NCI-H2227 treated with DMSO at 0.1 percent for 48 hours (cell line): Measurements from ENCODE around the gene NAV2.

Experiments used
- DNase-seq: peaks from one replicate; lab custom pipeline; 2025; lab: John Stamatoyannopoulos, UW

The NAV2 gene

DNA sequence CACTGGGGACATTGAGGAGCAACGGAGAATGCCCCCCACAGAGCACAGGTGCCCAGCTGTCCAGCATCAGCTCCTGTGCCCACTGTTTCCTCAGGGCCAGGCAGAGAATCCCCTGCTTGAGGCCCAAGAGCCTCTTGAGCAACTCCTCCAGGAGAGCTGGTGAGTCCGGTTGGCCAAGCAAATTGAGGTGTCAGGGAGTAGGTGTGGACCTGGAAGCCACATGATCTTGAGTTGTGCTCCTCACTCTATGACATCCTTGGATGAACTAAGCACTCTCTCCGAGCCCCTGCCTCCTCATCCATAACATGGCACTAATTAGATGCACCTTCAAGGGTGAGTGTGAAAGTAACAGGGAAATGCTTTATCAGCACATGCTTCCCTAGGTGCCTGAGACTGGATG, 326.3 kb downstream of the NAV2 start:
- no peak for DNase-seq

DNA sequence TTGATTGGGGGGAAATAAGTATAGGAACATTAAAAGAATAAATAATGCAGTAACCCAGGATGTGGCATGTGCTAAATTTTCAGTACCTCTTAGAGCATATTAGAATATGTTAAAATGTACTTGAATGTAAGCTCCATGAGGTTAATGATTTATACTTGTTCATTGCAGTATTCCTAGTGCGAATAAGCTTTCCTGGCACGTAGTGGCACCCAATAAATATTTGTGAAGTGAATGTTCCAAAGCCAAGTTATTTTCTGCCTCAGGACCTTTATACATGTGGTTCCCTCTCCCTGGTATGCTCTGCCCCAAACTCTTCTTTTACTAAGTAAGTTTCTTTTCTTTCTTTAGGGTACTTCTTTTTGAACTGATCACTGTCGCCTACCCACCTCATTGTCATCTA, 328.9 kb downstream of the NAV2 start:
- DNase-seq, result no peak

GRCh38 chr11:20042045-20042639, 329.5 kb downstream of the NAV2 start:
- no peak for DNase-seq

DNA sequence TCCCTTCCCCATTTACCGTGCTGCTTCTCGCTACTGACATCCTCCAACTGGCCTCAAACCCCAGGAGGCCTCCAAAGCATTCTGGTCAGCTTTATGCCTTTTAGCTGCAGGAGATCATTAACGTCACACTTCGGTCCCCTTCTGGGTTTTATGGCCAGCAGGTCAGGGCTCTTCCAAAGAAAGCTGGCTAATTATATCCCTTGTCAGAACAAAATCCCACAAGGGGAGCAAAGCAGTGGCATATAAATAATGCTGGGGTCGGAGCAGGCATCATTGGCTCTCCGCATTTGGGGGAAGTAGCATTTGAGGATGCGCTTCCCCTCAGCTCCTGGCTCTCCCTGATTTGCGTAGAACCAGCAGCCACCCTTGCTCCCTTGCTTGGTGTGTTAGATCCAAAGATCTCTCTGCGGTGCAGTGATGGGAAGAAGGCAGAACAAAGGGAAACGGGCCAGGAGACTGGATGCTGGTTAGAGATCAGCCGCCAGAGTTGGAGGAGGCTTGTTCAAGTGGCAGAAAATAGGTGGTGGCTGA, 330.2 kb downstream of the NAV2 start:
- peak; percentile 79 for DNase-seq

DNA sequence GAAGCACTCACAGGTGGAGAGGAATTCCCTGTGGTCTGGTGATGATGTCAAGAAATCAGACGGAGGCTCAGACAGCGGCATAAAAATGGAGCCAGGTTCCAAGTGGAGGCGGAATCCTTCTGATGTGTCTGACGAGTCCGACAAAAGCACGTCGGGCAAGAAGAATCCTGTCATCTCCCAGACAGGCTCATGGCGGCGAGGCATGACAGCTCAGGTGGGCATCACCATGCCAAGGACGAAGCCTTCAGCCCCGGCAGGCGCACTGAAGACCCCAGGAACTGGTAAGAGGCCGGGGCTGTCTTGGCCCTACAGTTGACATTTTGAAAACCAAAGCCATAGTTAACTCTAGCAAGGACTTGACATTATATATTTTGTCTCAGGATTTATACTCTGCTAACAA, 331.4 kb downstream of the NAV2 start:
- no peak for DNase-seq

DNA sequence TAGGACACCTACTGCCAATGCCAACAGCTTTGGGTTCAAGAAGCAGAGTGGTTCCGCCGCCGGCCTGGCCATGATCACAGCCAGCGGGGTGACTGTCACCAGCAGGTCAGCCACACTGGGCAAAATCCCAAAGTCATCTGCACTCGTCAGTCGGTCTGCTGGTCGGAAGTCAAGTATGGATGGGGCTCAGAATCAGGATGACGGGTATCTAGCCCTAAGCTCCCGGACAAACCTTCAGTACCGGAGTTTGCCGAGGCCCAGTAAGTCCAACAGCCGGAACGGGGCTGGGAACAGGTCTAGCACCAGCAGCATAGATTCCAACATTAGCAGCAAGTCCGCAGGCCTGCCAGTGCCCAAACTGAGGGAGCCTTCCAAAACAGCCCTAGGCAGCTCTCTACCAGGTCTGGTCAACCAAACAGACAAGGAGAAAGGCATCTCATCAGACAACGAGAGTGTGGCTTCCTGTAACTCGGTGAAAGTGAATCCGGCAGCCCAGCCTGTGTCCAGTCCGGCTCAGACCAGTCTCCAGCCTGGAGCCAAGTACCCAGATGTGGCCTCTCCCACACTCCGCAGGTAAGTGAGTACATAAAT, 332.6 kb downstream of the NAV2 start:
- DNase-seq, result no peak

DNA sequence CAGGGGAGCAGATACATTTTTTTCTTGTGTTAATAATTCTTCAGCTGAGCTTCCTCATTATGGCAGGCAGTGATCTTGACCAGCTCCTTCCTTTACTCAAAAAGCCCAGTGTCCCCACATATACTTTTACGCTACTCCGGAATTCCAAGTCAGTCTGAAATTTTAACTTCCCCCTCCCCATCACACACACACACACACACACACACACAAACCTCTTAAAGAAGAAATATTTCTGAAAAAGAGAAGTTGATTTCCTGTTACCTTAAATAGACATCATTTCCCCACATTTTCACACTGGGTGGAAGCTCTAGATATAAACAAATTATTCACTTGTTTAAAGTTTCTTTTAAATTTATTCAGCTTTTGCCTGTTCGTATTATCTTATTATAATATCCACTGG, 333.8 kb downstream of the NAV2 start:
- no peak for DNase-seq

DNA sequence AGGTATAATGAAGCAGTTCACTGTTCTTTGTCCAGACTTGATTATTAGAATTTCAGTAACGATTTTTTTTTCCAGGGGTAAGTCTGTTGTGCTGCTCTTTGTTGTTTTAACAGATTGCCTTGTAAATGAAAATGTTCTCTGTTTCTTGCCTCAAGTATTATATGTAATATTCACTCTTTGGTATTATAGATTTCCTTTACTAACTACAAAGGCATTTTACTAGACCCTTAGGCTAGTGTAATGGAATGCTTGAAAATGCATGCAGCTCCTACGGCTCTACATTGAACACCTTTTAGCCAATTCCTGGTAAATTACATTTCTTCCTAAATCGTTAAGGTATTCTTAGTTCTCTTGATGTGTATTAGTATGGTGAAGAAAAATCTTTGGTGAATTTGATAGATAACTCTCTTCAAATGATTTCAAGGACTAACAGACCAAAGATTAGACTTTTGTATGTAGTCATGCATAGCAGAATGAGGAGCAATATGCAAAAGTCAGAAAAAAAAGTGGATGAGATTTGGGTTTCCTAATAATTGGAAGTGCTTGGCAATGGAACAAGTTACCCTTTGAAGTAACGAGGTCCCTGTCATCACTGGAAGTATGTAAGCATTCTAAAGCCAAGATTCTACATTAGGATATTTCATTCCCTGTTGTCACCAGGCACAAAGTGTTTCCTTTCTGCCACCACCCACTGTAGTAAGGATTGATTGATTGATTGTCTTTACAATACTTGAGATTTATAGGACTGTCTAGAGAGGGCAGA, 334.6 kb downstream of the NAV2 start:
- no peak for DNase-seq

GRCh38 chr11:20047769-20048154, 335.1 kb downstream of the NAV2 start:
- DNase-seq, result no peak

- DNase-seq, result no peak
These were observed 335.6 kb downstream of the NAV2 start for GRCh38 chr11:20048246-20048645.

DNA sequence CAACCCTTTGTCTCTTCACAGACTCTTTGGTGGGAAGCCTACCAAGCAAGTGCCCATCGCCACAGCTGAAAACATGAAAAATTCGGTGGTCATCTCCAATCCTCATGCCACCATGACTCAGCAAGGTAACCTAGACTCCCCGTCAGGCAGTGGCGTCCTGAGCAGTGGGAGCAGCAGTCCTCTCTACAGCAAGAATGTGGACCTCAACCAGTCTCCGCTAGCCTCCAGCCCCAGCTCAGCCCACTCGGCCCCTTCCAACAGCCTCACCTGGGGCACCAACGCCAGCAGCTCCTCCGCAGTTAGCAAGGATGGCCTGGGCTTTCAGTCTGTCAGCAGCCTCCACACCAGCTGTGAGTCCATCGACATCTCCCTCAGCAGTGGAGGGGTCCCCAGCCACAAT, 336.1 kb downstream of the NAV2 start:
- no peak for DNase-seq

DNA sequence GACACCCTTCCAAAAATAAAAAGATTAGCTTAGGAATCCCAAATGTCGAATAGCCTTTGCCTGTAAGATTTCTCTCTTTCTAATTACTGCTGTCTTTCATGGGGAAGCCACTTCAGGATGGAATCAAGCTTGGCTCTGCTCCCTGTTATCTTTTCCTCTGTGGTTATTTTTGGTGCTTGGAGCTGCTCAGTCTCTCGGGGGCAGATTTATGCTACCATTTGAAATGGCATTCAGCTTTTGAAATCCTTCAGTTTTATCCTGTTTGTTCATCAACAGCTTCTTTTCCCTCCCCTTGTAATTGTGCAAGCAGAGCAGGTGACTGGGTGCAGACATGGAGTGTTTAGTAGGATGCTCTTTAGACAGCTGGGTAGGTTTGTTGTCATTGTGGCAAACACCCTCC, 336.6 kb downstream of the NAV2 start:
- DNase-seq, result no peak

- no peak for DNase-seq
These were observed 337.4 kb downstream of the NAV2 start for GRCh38 chr11:20050048-20050447.

- no peak for DNase-seq
These were observed 338.1 kb downstream of the NAV2 start for GRCh38 chr11:20050551-20051333.

GRCh38 chr11:20051469-20052399, 339.1 kb downstream of the NAV2 start:
- no peak for DNase-seq

DNA sequence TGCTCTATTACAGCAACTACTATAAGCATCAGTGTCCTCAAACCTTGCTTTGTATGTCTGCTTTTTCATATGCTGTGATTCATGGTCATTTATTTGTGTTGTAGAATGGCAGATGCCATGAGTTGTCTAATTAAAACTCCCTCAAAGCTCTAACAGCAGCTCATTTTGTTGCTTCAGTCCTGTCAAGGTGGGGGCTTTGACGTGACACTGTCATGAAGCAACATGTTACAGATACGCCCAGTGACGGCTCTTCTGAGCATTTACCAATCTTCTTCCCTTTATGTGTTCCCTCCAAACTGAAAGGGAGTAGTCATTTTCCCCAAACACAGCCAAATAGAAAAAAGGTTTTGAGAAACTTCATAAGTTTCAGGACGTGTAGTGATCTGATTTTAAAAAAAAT, 340.9 kb downstream of the NAV2 start:
- DNase-seq, result no peak

DNA sequence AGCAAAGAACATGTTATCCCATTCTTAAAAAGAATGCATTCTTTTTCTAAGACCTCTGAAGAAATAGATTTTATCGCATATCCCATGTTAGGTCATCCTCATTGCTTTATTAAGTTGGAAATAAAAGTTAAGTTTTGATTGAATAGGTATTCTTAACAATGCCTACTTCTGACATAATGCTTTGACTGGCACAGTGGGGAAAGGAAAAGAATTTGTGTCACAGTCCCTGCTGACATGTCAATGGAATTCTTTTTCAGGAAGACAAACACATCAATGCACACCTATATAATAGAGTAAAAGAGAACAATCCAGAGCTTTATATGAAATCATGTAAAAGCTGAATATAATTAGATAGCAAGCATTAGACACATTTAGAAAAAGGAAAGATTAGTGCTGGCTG, 341.9 kb downstream of the NAV2 start:
- no peak for DNase-seq

- DNase-seq, result no peak
These were observed 342.7 kb downstream of the NAV2 start for GRCh38 chr11:20055312-20055711.

GRCh38 chr11:20056109-20056949, 343.7 kb downstream of the NAV2 start:
- no peak for DNase-seq
